ENCODE measurements around the gene PDSS2. TPM values are rescaled to one million over a fixed set of nuclear protein-coding genes. Genes with fewer than 3 reads are reported as not detected.
A peak's percentile ranks its signal among the peaks of the same experiment; 100 is the strongest.
"Not testable (repeated sequence)": the region's sequence is repeated elsewhere in the genome, so short reads cannot be mapped to it uniquely, and the experiment has no call there.

The PDSS2 gene
- total RNA-seq, 4 donors from 2014 or later, result 18.6 to 32.3 (median 25.6) TPM

GRCh38 chr6:107171513-107171912 is 287.9 kb downstream of the PDSS2 start:
- no peaks in the 10 kb centered on the region for H3K36me3 ChIP-seq
- intact Hi-C loops (cut with DNase I), result no loop called here
- 98 to 99% methylated on average over 5 of the region's 5 CpGs for WGBS, 2 donors
- no peak for TF ChIP-seq CTCF (IDR thresholded peaks at IDR 0.05)
- TF ChIP-seq POLR2A (IDR thresholded peaks at IDR 0.05), result no peak
- no peaks in the 10 kb centered on the region for H3K9me3 ChIP-seq
- no peak overlapping the region for H3K27ac ChIP-seq
- no peak for DNase-seq
- H3K4me1 ChIP-seq, result no peaks in the 10 kb centered on the region
- no peak overlapping the region for H3K4me3 ChIP-seq (replicated peaks in 1 of 3)
- H3K27me3 ChIP-seq, result no peaks in the 10 kb centered on the region

GRCh38 chr6:107164299-107164698 is 295.1 kb downstream of the PDSS2 start:
- H3K27ac ChIP-seq; H3K9me3 ChIP-seq; intact Hi-C loops (cut with DNase I); H3K4me3 ChIP-seq (replicated peaks in 1 of 3); H3K36me3 ChIP-seq; DNase-seq; H3K4me1 ChIP-seq; H3K27me3 ChIP-seq: not testable (repeated sequence)
- WGBS, 2 donors, result 95 to 96% methylated on average over 3 to 5 of the region's 5 CpGs

- 88 to 92% methylated on average over 3 of the region's 3 CpGs for WGBS, 2 donors
- H3K4me3 ChIP-seq (replicated peaks in 1 of 3), result no peak overlapping the region
- H3K4me1 ChIP-seq, result no peaks in the 10 kb centered on the region
Observed at GRCh38 chr6:107161521-107161920, 297.8 kb downstream of the PDSS2 start.

GRCh38 chr6:107156617-107157016 is 302.7 kb downstream of the PDSS2 start:
- H3K27me3 ChIP-seq, result no peaks in the 10 kb centered on the region
- H3K4me3 ChIP-seq (replicated peaks in 1 of 3), result no peak overlapping the region
- H3K9me3 ChIP-seq, result no peaks in the 10 kb centered on the region
- DNase-seq, result no peak
- TF ChIP-seq CTCF (IDR thresholded peaks at IDR 0.05) (no peak), POLR2A (IDR thresholded peaks at IDR 0.05) (no peak)
- peaks cover 3% of the 10 kb centered on the region in 2 donors for H3K4me1 ChIP-seq
- H3K27ac ChIP-seq, result no peak overlapping the region
- intact Hi-C loops (cut with DNase I), result no loop called here
- 90 to 93% methylated on average over 2 of the region's 2 CpGs for WGBS, 2 donors
- no peaks in the 10 kb centered on the region for H3K36me3 ChIP-seq

More at GRCh38 chr6:107161521-107161920, 297.8 kb downstream of the PDSS2 start:
- intact Hi-C loops (cut with DNase I), result no loop called here
- TF ChIP-seq POLR2A (IDR thresholded peaks at IDR 0.05) (no peak), CTCF (IDR thresholded peaks at IDR 0.05) (no peak)
- no peaks in the 10 kb centered on the region for H3K9me3 ChIP-seq
- no peak for DNase-seq
- no peaks in the 10 kb centered on the region for H3K27me3 ChIP-seq
- H3K36me3 ChIP-seq, result no peaks in the 10 kb centered on the region
- no peak overlapping the region for H3K27ac ChIP-seq

DNA sequence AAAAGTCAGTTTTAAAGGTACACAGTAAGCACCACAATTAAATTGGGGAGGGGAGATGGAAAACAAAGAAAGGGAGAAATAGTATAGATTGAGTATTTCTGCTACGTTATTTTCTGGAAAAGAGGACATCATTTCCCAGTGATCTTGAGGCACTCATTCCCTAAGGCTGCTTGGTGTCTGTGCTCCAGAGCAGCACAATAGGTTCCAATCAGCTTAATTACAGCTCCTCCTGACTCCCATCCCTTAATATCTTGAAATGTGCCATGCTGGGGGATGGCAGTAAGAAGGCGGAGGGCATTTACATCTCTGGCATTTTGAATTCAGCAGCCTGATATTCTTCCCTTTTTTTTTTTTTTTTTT is 304.6 kb downstream of the PDSS2 start:
- 68 to 73% methylated on average over 2 of the region's 2 CpGs for WGBS, 2 donors
- no peak for DNase-seq
- Histone ChIP-seq H3K27me3 (no peaks in the 10 kb centered on the region), H3K27ac (peak overlapping the region in 1 of 3 donors; percentile 10), H3K36me3 (no peaks in the 10 kb centered on the region), H3K4me1 (peaks cover 3% of the 10 kb centered on the region in 2 donors), H3K9me3 (no peaks in the 10 kb centered on the region), H3K4me3 (replicated peaks in 1 of 3) (no peak overlapping the region)
- intact Hi-C loops (cut with DNase I), result no loop called here
- TF ChIP-seq POLR2A (IDR thresholded peaks at IDR 0.05), result no peak
- no peak for TF ChIP-seq CTCF (IDR thresholded peaks at IDR 0.05)
